Smooth muscle cell (in vitro differentiated cells): ENCODE measurements around the gene PTPRB. TPM values are rescaled to one million over a fixed set of nuclear protein-coding genes. Genes with fewer than 3 reads are reported as not detected.

Experiments used
- DNase-seq: peaks from one replicate; lab custom pipeline; 2025; ENCODE audit not compliant: unreplicated experiment; lab: John Stamatoyannopoulos, UW
- H2AFZ ChIP-seq: fragments of 200-600 bp; sonication (generic); 2 replicates; pipeline ENCODE4 v1.6.0; 2016; ENCODE audit warnings: antibody characterized with exemption, low read depth, mild to moderate bottlenecking
- H3F3A ChIP-seq: fragments of 200-600 bp; sonication (generic); 2 replicates; pipeline ENCODE4 v1.6.0; 2017; ENCODE audit warnings: antibody characterized with exemption, low read depth
- H3K27ac ChIP-seq: fragments of 200-600 bp; sonication (generic); 2 replicates; pipeline ENCODE4 v1.5.1; 2016; ENCODE audit warnings: low read depth, mild to moderate bottlenecking
- H3K27me3 ChIP-seq: fragments of 200-600 bp; sonication (generic); 2 replicates; pipeline ENCODE4 v1.6.1; 2016; ENCODE audit warnings: low read depth, mild to moderate bottlenecking
- H3K36me3 ChIP-seq: fragments of 200-600 bp; sonication (generic); 2 replicates; pipeline ENCODE4 v1.5.1; 2016; ENCODE audit warnings: low read depth
- H3K4me1 ChIP-seq: fragments of 200-600 bp; sonication (generic); 2 replicates; pipeline ENCODE4 v1.5.1; 2016; ENCODE audit warnings: low read depth
- H3K4me2 ChIP-seq: fragments of 200-600 bp; sonication (generic); 2 replicates; pipeline ENCODE4 v1.6.0; 2016; ENCODE audit warnings: mild to moderate bottlenecking
- H3K4me3 ChIP-seq: fragments of 200-600 bp; sonication (generic); 2 replicates; pipeline ENCODE4 v1.5.1; 2016; ENCODE audit warnings: mild to moderate bottlenecking
- H3K79me2 ChIP-seq: fragments of 200-600 bp; sonication (generic); 2 replicates; pipeline ENCODE4 v1.6.0; 2016; ENCODE audit warnings: low read depth, mild to moderate bottlenecking
- H3K9ac ChIP-seq: fragments of 200-600 bp; sonication (generic); 2 replicates; pipeline ENCODE4 v1.6.0; 2016; ENCODE audit warnings: low read depth
- H3K9me3 ChIP-seq: fragments of 200-600 bp; sonication (generic); replicated peaks from 2 replicates; pipeline ENCODE4 v1.5.1; 2016; ENCODE audit warnings: low read depth
- H4K20me1 ChIP-seq: fragments of 200-600 bp; sonication (generic); 2 replicates; pipeline ENCODE4 v1.6.0; 2016; ENCODE audit warnings: low read depth
- CTCF ChIP-seq: fragments of 200-600 bp; sonication (generic); IDR thresholded peaks from 2 replicates; pipeline ENCODE4 v1.5.1; 2017; ENCODE audit warnings: borderline replicate concordance, mild to moderate bottlenecking, antibody characterized with exemption; ENCODE audit not compliant: insufficient read depth, poor library complexity, severe bottlenecking
- WGBS: methylation state at CpG from one replicate; pipeline ENCODE4 v1.1.7; 2016; ENCODE audit warnings: low lambda C conversion rate; 5-methylcytosine and 5-hydroxymethylcytosine counted together
- polyA plus RNA-seq: library from polyadenylated mRNA; unstranded; fragments of >200 nt; fragmentation: Nextera tagmentation; extraction: Ambion mirVana; gene quantifications from 2 replicates; pipeline ENCODE4 v1.2.1, GENCODE V29; 2016
- total RNA-seq: library from RNA; depleted of rRNA; stranded (reverse); fragments of >200 nt; gene quantifications from 2 replicates; pipeline ENCODE4 v1.2.3, GENCODE V29; 2014

PTPRB gene
- total and polyA plus RNA-seq, 2 experiments from 2014 or later = 0.56 to 7.3 TPM

DNA sequence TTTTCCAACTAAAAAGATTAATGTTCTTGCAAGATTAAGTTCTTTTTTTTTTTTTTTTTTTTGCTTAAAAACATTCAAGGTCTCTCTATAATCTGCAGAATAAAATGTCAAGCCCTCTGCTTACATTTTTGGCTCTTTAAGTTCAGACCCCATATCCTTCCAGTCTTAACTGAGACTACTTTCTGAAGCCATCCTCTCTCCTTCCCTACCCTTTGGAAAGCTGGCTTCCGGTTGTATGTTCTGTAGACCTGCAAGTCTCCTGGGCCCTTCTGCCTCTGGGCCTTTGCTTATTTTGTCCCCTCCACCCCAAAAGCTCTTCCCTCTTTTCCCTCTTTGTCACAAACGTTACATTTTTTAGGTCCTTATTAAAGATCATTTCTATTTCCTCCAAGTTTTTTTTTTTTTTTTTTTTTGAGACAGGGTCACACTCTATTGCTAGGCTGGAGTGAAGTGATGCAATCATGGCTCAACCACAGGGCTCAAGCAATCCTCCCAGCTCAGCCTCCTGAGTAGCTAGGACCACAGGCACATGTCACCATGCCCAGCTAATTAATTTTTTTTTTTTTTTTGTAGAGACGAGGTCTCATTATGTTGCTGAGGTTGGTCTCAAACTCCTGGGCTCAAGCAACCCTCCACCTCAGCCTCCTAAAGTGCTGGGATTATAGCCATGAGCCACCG lies 46.5 kb downstream of the PTPRB start:
- Histone ChIP-seq H3K27me3 (no peaks in the 10 kb centered on the region), H4K20me1 (no peaks in the 10 kb centered on the region), H2AFZ (peak overlapping the region; percentile 51), H3K79me2 (no peaks in the 10 kb centered on the region), H3K9ac (no peak overlapping the region), H3K4me3 (no peak overlapping the region), H3K4me1 (no peaks in the 10 kb centered on the region), H3K9me3 (no peaks in the 10 kb centered on the region), H3K27ac (no peak overlapping the region), H3K36me3 (no peaks in the 10 kb centered on the region), H3K4me2 (no peak overlapping the region), H3F3A (no peaks in the 10 kb centered on the region)
- no peak for DNase-seq
- TF ChIP-seq CTCF = no peak
- 95% methylated on average over 4 of the region's 4 CpGs for WGBS

DNA sequence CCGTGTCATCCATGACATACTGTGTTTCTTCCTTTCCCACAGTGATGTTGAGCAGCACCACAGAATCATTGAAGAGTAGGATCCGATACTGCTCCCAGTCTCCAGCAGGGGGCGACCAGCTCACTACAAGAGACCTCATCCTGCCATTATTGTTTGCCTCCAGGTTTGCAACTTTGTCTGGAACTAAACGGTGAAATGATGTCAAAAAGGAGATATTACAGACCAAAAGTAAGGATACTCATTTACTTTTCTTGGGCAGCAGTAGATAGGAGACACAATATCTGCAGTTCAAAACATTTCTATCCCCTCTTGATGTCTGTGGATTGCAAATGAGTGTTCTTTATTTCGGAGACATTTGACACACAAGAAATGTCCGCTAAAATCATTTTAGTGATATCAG lies 47.2 kb downstream of the PTPRB start:
- H3K9me3 ChIP-seq = no peaks in the 10 kb centered on the region
- no peaks in the 10 kb centered on the region for H3F3A ChIP-seq
- H4K20me1 ChIP-seq = no peaks in the 10 kb centered on the region
- H3K79me2 ChIP-seq = no peaks in the 10 kb centered on the region
- H2AFZ ChIP-seq = peak overlapping the region; percentile 51
- H3K27me3 ChIP-seq = no peaks in the 10 kb centered on the region
- WGBS = 41% methylated on average over 6 of the region's 6 CpGs
- no peak overlapping the region for H3K27ac ChIP-seq
- H3K4me3 ChIP-seq = no peak overlapping the region
- H3K36me3 ChIP-seq = no peaks in the 10 kb centered on the region
- no peak for DNase-seq
- no peaks in the 10 kb centered on the region for H3K4me1 ChIP-seq
- no peak overlapping the region for H3K4me2 ChIP-seq
- peak; percentile 79 for TF ChIP-seq CTCF
- H3K9ac ChIP-seq = no peak overlapping the region

DNA sequence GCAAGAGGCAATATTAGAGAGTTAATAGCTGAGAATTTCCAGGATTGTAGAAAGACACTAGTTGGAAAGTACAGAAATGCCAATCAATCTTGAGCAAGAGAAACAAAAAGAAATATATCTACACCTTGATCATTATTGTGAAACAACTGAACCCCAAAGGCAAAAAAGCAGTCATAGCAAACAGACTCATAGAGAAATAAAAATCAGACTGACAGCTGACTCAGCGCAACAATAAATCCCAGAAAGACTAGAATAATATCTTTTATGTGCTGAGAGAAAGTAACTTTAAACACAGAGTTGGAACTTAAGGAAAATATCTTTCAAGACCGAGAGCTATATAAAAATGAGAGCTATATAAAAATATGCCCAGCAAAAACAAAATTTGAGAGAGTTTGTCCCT lies 52.9 kb downstream of the PTPRB start:
- H3K27ac ChIP-seq = no peak overlapping the region
- no peaks in the 10 kb centered on the region for H3K36me3 ChIP-seq
- H3K4me1 ChIP-seq = no peaks in the 10 kb centered on the region
- H3K4me3 ChIP-seq = no peak overlapping the region
- H3K79me2 ChIP-seq = no peaks in the 10 kb centered on the region
- no peak for TF ChIP-seq CTCF
- 98% methylated on average over 2 of the region's 2 CpGs for WGBS
- DNase-seq = no peak
- no peak overlapping the region for H2AFZ ChIP-seq
- H3F3A ChIP-seq = no peaks in the 10 kb centered on the region
- no peaks in the 10 kb centered on the region for H3K27me3 ChIP-seq
- H3K9me3 ChIP-seq = no peaks in the 10 kb centered on the region
- no peak overlapping the region for H3K4me2 ChIP-seq
- no peaks in the 10 kb centered on the region for H4K20me1 ChIP-seq
- no peak overlapping the region for H3K9ac ChIP-seq

- no peaks in the 10 kb centered on the region for H3K27me3 ChIP-seq
- no peak overlapping the region for H2AFZ ChIP-seq
- no peaks in the 10 kb centered on the region for H4K20me1 ChIP-seq
- H3F3A ChIP-seq = no peaks in the 10 kb centered on the region
- no peaks in the 10 kb centered on the region for H3K9me3 ChIP-seq
- 96% methylated on average over 2 of the region's 2 CpGs for WGBS
- TF ChIP-seq CTCF = no peak
- H3K36me3 ChIP-seq = no peaks in the 10 kb centered on the region
- no peaks in the 10 kb centered on the region for H3K79me2 ChIP-seq
- no peak overlapping the region for H3K4me2 ChIP-seq
- no peak overlapping the region for H3K9ac ChIP-seq
- H3K4me3 ChIP-seq = no peak overlapping the region
- H3K27ac ChIP-seq = no peak overlapping the region
- no peaks in the 10 kb centered on the region for H3K4me1 ChIP-seq
- DNase-seq = no peak
Measured at GRCh38 chr12:70583251-70583650, 54.0 kb downstream of the PTPRB start.
